Measurements from ENCODE around the gene TPCN2. TPM values are rescaled to one million over a fixed set of nuclear protein-coding genes. Genes with fewer than 3 reads are reported as not detected.
"Not testable (repeated sequence)": the region's sequence is repeated elsewhere in the genome, so short reads cannot be mapped to it uniquely, and the experiment has no call there.

TPCN2 gene
- total RNA-seq, 4 donors from 2014 or later, result 16.8 to 33.8 (median 28.3) TPM

- Histone ChIP-seq H3K27me3 (no peaks in the 10 kb centered on the region), H3K9me3 (peaks cover 0 to 19% (median 0%) of the 10 kb centered on the region in 3 donors), H3K27ac (no peak overlapping the region), H3K36me3 (peaks cover 0 to 53% of the 10 kb centered on the region in 2 donors), H3K4me1 (no peaks in the 10 kb centered on the region), H3K4me3 (no peak overlapping the region)
- 89% methylated on average over 11 of the region's 13 CpGs; no CpG with 5 or more reads in 1 of the 2 donors for WGBS, 2 donors (ENCODE audit: low coverage in 1 of 2)
- no peak for TF ChIP-seq POLR2AphosphoS5 (IDR thresholded peaks at IDR 0.05)
- TF ChIP-seq EP300 (IDR thresholded peaks at IDR 0.05), result no peak
- TF ChIP-seq CTCF (IDR thresholded peaks at IDR 0.05), result no peak
- TF ChIP-seq POLR2A (IDR thresholded peaks at IDR 0.05), result no peak
- no peak for ATAC-seq
Measured at GRCh38 chr11:69148377-69148762, 99.6 kb downstream of the TPCN2 start.

- no peak for ATAC-seq
- Histone ChIP-seq H3K4me1 (no peaks in the 10 kb centered on the region), H3K9me3 (peaks cover 0 to 19% (median 0%) of the 10 kb centered on the region in 3 donors), H3K36me3 (peaks cover 0 to 53% of the 10 kb centered on the region in 2 donors), H3K4me3 (no peak overlapping the region), H3K27ac (no peak overlapping the region), H3K27me3 (no peaks in the 10 kb centered on the region)
- WGBS, 2 donors (ENCODE audit: low coverage in 1 of 2), result 85% methylated on average over 4 of the region's 9 CpGs; no CpG with 5 or more reads in 1 of the 2 donors
- no peak for TF ChIP-seq CTCF (IDR thresholded peaks at IDR 0.05)
- no peak for TF ChIP-seq POLR2A (IDR thresholded peaks at IDR 0.05)
- TF ChIP-seq POLR2AphosphoS5 (IDR thresholded peaks at IDR 0.05), result no peak
- no peak for TF ChIP-seq EP300 (IDR thresholded peaks at IDR 0.05)
Measured at GRCh38 chr11:69148806-69149205, 100.1 kb downstream of the TPCN2 start.

- 92 to 94% methylated on average over 3 to 9 of the region's 11 CpGs for WGBS, 2 donors (ENCODE audit: low coverage in 1 of 2)
Measured at GRCh38 chr11:69149338-69150045, 100.8 kb downstream of the TPCN2 start.

GRCh38 chr11:69150175-69150574, 101.4 kb downstream of the TPCN2 start:
- H3K9me3 ChIP-seq, result peaks cover 0 to 19% (median 0%) of the 10 kb centered on the region in 3 donors
- TF ChIP-seq CTCF (IDR thresholded peaks at IDR 0.05), result no peak
- no peak for TF ChIP-seq EP300 (IDR thresholded peaks at IDR 0.05)
- TF ChIP-seq POLR2A (IDR thresholded peaks at IDR 0.05), result no peak
- no peak for TF ChIP-seq POLR2AphosphoS5 (IDR thresholded peaks at IDR 0.05)
- H3K27me3 ChIP-seq, result no peaks in the 10 kb centered on the region
- 83% methylated on average over 1 to 3 of the region's 3 CpGs for WGBS, 2 donors (ENCODE audit: low coverage in 1 of 2)
- H3K36me3 ChIP-seq, result peaks cover 0 to 46% of the 10 kb centered on the region in 2 donors
- no peak overlapping the region for H3K27ac ChIP-seq
- ATAC-seq, result no peak
- H3K4me3 ChIP-seq, result no peak overlapping the region
- H3K4me1 ChIP-seq, result peaks cover 0 to 6% (median 0%) of the 10 kb centered on the region in 3 donors

More at GRCh38 chr11:69149338-69150045, 100.8 kb downstream of the TPCN2 start:
- peaks cover 0 to 50% of the 10 kb centered on the region in 2 donors for H3K36me3 ChIP-seq
- not testable (repeated sequence) for ATAC-seq, H3K4me1 ChIP-seq, H3K27ac ChIP-seq, H3K4me3 ChIP-seq, H3K27me3 ChIP-seq
- peaks cover 0 to 19% (median 0%) of the 10 kb centered on the region in 3 donors for H3K9me3 ChIP-seq

- peaks cover 0 to 36% of the 10 kb centered on the region in 2 donors for H3K36me3 ChIP-seq
- no peaks in the 10 kb centered on the region for H3K27me3 ChIP-seq
- no peak overlapping the region for H3K4me3 ChIP-seq
- H3K27ac ChIP-seq, result no peak overlapping the region
- TF ChIP-seq POLR2A (IDR thresholded peaks at IDR 0.05), result no peak
- TF ChIP-seq POLR2AphosphoS5 (IDR thresholded peaks at IDR 0.05), result no peak
- no peak for TF ChIP-seq EP300 (IDR thresholded peaks at IDR 0.05)
- TF ChIP-seq CTCF (IDR thresholded peaks at IDR 0.05), result no peak
- H3K9me3 ChIP-seq, result peaks cover 0 to 4% (median 0%) of the 10 kb centered on the region in 3 donors
- no peak for ATAC-seq
- peaks cover 0 to 23% (median 0%) of the 10 kb centered on the region in 3 donors for H3K4me1 ChIP-seq
- 83% methylated on average over 8 of the region's 10 CpGs; no CpG with 5 or more reads in 1 of the 2 donors for WGBS, 2 donors (ENCODE audit: low coverage in 1 of 2)
Measured at GRCh38 chr11:69151836-69152235, 103.1 kb downstream of the TPCN2 start.
